SK-N-MC (cell line): ENCODE results near the gene C12orf76.

Experiments used
- EZH2 ChIP-seq: fragments of 200-600 bp; sonication (generic); IDR thresholded peaks from one replicate; pipeline ENCODE4 v1.6.1; 2017; ENCODE audit warnings: antibody characterized with exemption
- POLR2AphosphoS5 ChIP-seq: IDR thresholded peaks from 2 replicates; pipeline ENCODE4 v1.6.1; 2012; ENCODE audit warnings: mild to moderate bottlenecking, low read depth, low read length, borderline replicate concordance

GRCh38 chr12:110065540-110065939 is 17.2 kb upstream of the C12orf76 start:
- TF ChIP-seq EZH2, result no peak
- TF ChIP-seq POLR2AphosphoS5, result no peak
